CD4-positive, alpha-beta T cell treated with Interleukin-21 for 1 hour (primary cell): ENCODE measurements around the gene NTN1.
"Not testable (repeated sequence)": the region's sequence is repeated elsewhere in the genome, so short reads cannot be mapped to it uniquely, and the experiment has no call there.

Experiments
- DNase-seq: peaks from one replicate; pipeline ENCODE4 v3.0.0-alpha.2; 2020

NTN1 gene

GRCh38 chr17:9256751-9257629 is 235.7 kb downstream of the NTN1 start:
- DNase-seq = no peak

GRCh38 chr17:9257630-9257965 is 236.3 kb downstream of the NTN1 start:
- DNase-seq = not testable (repeated sequence)

- DNase-seq = no peak
These were observed 237.1 kb downstream of the NTN1 start for GRCh38 chr17:9258115-9259015.

- DNase-seq = no peak
These were observed 238.1 kb downstream of the NTN1 start for GRCh38 chr17:9259419-9259818.

GRCh38 chr17:9261081-9262012 is 240.0 kb downstream of the NTN1 start:
- no peak for DNase-seq

GRCh38 chr17:9266031-9266680 is 244.8 kb downstream of the NTN1 start:
- DNase-seq = no peak

- no peak for DNase-seq
These were observed 245.4 kb downstream of the NTN1 start for GRCh38 chr17:9266697-9267117.

- DNase-seq = no peak
These were observed 247.2 kb downstream of the NTN1 start for GRCh38 chr17:9268546-9268945.

- DNase-seq = no peak
These were observed 248.2 kb downstream of the NTN1 start for GRCh38 chr17:9269350-9270035.

- DNase-seq = no peak
These were observed 249.6 kb downstream of the NTN1 start for GRCh38 chr17:9270921-9271320.

- no peak for DNase-seq
These were observed 250.7 kb downstream of the NTN1 start for GRCh38 chr17:9271989-9272388.

GRCh38 chr17:9272501-9273200 is 251.3 kb downstream of the NTN1 start:
- DNase-seq = no peak

- DNase-seq = no peak
These were observed 252.4 kb downstream of the NTN1 start for GRCh38 chr17:9273428-9274391.

- no peak for DNase-seq
These were observed 253.7 kb downstream of the NTN1 start for GRCh38 chr17:9274973-9275372.

- DNase-seq = no peak
These were observed 258.6 kb downstream of the NTN1 start for GRCh38 chr17:9279893-9280292.

- no peak for DNase-seq
These were observed 262.6 kb downstream of the NTN1 start for GRCh38 chr17:9283909-9284308.

- DNase-seq = no peak
These were observed 263.6 kb downstream of the NTN1 start for GRCh38 chr17:9284884-9285283.

- DNase-seq = no peak
These were observed 264.5 kb downstream of the NTN1 start for GRCh38 chr17:9285602-9286427.

GRCh38 chr17:9286434-9286833 is 265.1 kb downstream of the NTN1 start:
- DNase-seq = no peak
